Measurements from ENCODE around the gene KIAA0825. TPM values are rescaled to one million over a fixed set of nuclear protein-coding genes. Genes with fewer than 3 reads are reported as not detected.

KIAA0825 gene
- polyA plus RNA-seq, 6 donors from 2014 or later = 1.3 to 3.0 (median 1.9) TPM

DNA sequence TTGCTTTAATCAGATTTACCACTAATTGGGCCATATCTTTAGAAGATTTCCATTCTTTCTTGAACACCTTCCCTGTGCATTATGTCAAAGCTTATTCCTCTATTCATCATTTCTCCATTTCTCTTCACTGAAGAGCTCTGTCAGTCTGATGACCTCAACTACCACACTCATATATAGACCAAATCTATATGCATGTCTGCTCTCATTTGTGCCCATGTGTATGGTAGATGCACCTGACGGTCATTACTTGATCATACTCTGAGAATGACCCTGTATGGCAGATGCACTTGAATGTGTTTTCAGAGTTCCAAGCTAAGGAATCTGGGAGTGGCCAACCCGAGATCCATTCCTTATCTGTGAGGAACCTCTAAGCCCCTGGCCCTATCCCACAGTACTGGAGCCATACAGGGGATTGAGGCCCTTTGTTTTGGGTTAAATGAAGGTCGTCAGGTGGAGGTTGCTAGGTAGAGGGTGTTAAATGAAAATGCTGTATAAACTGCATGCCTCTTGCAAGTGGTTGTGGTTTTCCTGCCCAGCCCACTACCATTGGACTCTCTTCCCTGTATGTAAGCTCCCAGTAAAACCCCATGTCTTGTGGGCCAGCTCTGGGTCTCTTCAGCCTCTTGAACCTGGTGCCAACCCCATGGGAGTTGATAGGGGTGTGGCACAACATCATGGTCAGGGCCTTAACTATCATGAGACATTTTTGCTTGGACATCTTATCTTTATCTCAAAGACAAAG, 229.5 kb downstream of the KIAA0825 start:
- DNase-seq (no peak), ATAC-seq (ENCODE audit: low read depth in 2 of 2) (no peak)
- Mint-ChIP-seq H3K9me3 (no peaks in the 10 kb centered on the region), H3K27ac (peak overlapping the region in 1 of 6 donors; percentile 3), H3K36me3 (peaks cover 0 to 5% of the 10 kb centered on the region in 2 donors), H3K27me3 (no peaks in the 10 kb centered on the region), H3K4me1 (no peaks in the 10 kb centered on the region), H3K4me3 (no peak overlapping the region)

DNA sequence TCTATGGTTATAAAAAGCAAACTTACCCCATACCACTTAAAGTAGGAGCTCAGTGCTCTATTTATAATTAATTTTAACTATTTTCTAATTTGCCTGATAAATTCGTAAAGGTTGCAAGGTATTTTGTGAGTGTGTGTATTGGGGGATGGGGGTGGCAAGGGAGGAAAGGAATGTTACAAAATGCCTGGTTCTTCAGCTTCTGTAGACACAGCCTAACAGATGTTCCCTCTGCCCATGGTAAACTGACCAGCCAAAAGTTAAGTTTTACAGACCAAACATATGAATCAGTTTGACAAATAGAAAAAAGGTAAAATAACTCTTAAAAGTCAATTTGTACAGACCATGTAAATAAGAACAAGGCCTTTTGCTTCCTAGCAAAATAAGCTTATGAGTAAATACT, 232.6 kb downstream of the KIAA0825 start:
- H3K9me3 Mint-ChIP-seq = no peaks in the 10 kb centered on the region
- no peak overlapping the region for H3K27ac Mint-ChIP-seq
- no peak overlapping the region for H3K4me3 Mint-ChIP-seq
- H3K36me3 Mint-ChIP-seq = peaks cover 0 to 7% of the 10 kb centered on the region in 2 donors
- H3K4me1 Mint-ChIP-seq = no peaks in the 10 kb centered on the region
- no peaks in the 10 kb centered on the region for H3K27me3 Mint-ChIP-seq
- ATAC-seq (ENCODE audit: low read depth in 2 of 2) (no peak), DNase-seq (no peak)

- no peak for DNase-seq
- H3K4me3 Mint-ChIP-seq = no peak overlapping the region
- no peaks in the 10 kb centered on the region for H3K4me1 Mint-ChIP-seq
- H3K27me3 Mint-ChIP-seq = no peaks in the 10 kb centered on the region
- ATAC-seq (ENCODE audit: low read depth in 2 of 2) = no peak
- no peak overlapping the region for H3K27ac Mint-ChIP-seq
- H3K9me3 Mint-ChIP-seq = peaks cover 0 to 4% (median 0%) of the 10 kb centered on the region in 7 donors
- peaks cover 0 to 6% of the 10 kb centered on the region in 2 donors for H3K36me3 Mint-ChIP-seq
Measured at GRCh38 chr5:94378062-94378461, 240.3 kb downstream of the KIAA0825 start.

DNA sequence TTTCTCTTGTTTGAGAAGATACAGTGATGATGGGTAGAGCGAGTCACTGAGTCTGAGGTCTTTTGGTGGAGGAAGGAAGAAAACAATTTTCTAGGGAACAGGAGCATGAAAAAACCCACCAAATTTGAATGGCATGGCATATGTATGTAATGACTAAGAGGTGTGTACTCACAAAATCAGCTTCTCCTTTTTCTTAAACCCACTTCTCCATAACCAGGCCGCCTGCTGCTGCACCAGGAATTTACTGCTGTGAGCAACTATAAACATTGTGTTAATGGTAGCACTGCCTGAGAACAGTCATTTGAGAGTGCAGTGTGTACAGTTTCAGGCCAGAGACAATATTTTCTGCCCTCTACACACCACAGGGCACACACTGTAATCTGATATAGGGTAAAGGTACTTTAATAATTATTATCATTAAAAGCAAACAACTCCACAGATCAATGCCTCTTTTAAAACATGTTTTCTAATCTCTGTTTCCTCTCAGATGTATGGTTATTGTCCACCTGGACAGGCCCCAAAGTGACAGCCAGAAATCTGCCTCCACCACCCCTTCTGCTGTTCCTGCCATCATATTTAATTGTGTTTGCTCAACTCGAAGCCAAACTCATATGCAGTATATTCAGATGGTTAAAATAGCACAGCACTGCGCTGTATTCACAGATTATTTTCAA, 241.6 kb downstream of the KIAA0825 start:
- Mint-ChIP-seq H3K36me3 (peaks cover 0 to 6% of the 10 kb centered on the region in 2 donors), H3K4me3 (no peak overlapping the region), H3K4me1 (no peaks in the 10 kb centered on the region), H3K27me3 (no peaks in the 10 kb centered on the region), H3K27ac (no peak overlapping the region), H3K9me3 (peaks cover 0 to 4% (median 0%) of the 10 kb centered on the region in 7 donors)
- DNase-seq (no peak), ATAC-seq (ENCODE audit: low read depth in 2 of 2) (no peak)

GRCh38 chr5:94375801-94376200, 242.6 kb downstream of the KIAA0825 start:
- no peak for DNase-seq
- H3K36me3 Mint-ChIP-seq = peaks cover 0 to 6% of the 10 kb centered on the region in 2 donors
- H3K9me3 Mint-ChIP-seq = peaks cover 0 to 4% (median 0%) of the 10 kb centered on the region in 7 donors
- H3K4me1 Mint-ChIP-seq = no peaks in the 10 kb centered on the region
- H3K4me3 Mint-ChIP-seq = peak overlapping the region in 1 of 8 donors; percentile 13
- ATAC-seq (ENCODE audit: low read depth in 2 of 2) = no peak
- no peak overlapping the region for H3K27ac Mint-ChIP-seq
- H3K27me3 Mint-ChIP-seq = no peaks in the 10 kb centered on the region

GRCh38 chr5:94374336-94374735, 244.1 kb downstream of the KIAA0825 start:
- DNase-seq (no peak), ATAC-seq (ENCODE audit: low read depth in 2 of 2) (no peak)
- Mint-ChIP-seq H3K4me3 (no peak overlapping the region), H3K36me3 (peaks cover 0 to 6% of the 10 kb centered on the region in 2 donors), H3K27ac (no peak overlapping the region), H3K27me3 (no peaks in the 10 kb centered on the region), H3K4me1 (no peaks in the 10 kb centered on the region), H3K9me3 (peaks cover 0 to 4% (median 0%) of the 10 kb centered on the region in 7 donors)

- H3K9me3 Mint-ChIP-seq = no peaks in the 10 kb centered on the region
- no peaks in the 10 kb centered on the region for H3K4me1 Mint-ChIP-seq
- no peak for ATAC-seq (ENCODE audit: low read depth in 2 of 2)
- no peak for DNase-seq
- H3K4me3 Mint-ChIP-seq = no peak overlapping the region
- no peaks in the 10 kb centered on the region for H3K27me3 Mint-ChIP-seq
- H3K36me3 Mint-ChIP-seq = peaks cover 0 to 4% of the 10 kb centered on the region in 2 donors
- no peak overlapping the region for H3K27ac Mint-ChIP-seq
Measured at GRCh38 chr5:94367900-94368299, 250.5 kb downstream of the KIAA0825 start.

- no peaks in the 10 kb centered on the region for H3K4me1 Mint-ChIP-seq
- DNase-seq = no peak
- H3K27me3 Mint-ChIP-seq = no peaks in the 10 kb centered on the region
- no peak overlapping the region for H3K27ac Mint-ChIP-seq
- peaks cover 0 to 4% of the 10 kb centered on the region in 2 donors for H3K36me3 Mint-ChIP-seq
- H3K4me3 Mint-ChIP-seq = no peak overlapping the region
- no peak for ATAC-seq (ENCODE audit: low read depth in 2 of 2)
- H3K9me3 Mint-ChIP-seq = no peaks in the 10 kb centered on the region
Measured at GRCh38 chr5:94366811-94367210, 251.6 kb downstream of the KIAA0825 start.

DNA sequence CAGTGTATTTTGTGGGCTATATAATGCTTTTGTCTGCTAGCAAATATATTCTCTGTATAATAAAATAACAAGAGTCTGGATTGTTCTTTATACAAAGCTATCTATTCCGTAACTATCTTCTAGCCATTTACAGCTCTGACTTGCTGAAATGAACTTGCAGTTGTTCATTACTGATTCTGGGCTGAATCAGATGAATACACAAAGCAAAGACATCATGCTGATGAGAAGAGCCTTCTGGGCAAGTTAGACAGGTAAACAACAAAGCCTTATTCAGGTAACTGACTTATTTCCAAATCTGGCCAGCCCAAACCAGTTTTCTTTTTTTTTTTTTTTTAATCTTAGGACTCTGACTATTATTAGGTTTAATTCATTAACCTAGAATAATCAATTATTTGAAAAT, 255.5 kb downstream of the KIAA0825 start:
- no peak overlapping the region for H3K4me3 Mint-ChIP-seq
- no peak overlapping the region for H3K27ac Mint-ChIP-seq
- H3K9me3 Mint-ChIP-seq = no peaks in the 10 kb centered on the region
- peaks cover 0 to 4% of the 10 kb centered on the region in 2 donors for H3K36me3 Mint-ChIP-seq
- DNase-seq = no peak
- ATAC-seq (ENCODE audit: low read depth in 2 of 2) = no peak
- H3K27me3 Mint-ChIP-seq = no peaks in the 10 kb centered on the region
- no peaks in the 10 kb centered on the region for H3K4me1 Mint-ChIP-seq

DNA sequence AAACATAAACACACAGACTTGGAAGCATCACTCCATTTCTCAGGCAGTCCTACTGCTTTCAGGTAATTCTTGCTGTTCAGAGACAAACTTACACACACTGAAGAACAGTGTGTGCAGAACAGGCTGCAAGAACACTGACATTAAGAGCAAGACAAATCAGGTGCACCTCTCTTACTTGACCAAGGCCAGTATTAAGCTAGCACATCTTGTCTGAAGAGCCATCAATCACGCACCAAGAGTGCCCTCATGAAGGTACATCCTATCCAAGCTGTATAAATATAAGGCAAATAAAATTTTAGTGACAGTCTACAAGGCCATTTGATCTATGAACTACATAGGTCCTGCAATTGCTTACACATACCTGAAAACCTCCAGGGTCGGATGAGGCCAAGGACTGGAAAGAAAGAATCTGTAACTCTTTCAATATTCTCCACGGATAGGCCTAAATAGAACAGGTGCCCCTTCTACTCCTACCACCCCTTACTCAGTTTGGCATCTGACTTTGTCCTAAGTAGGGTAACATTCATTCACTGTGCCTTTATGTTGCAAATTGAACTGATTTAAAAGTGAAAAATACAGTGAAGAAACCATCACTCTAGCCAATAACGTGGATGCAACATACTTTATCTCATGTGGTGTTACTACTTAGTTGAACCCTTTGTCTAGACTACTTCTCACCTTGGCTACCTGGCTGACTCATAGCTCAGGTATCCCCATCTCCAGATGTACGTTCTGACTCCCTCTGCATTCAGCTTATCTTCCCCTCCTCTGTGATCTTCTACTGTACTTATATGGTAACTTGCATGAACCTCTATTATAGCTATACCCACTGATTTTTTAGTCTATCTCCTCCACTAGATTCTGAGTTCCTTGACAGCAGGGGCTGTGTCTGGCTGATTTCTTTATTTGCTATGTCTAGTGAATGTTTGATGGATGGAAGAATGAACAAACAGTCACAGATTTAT, 256.3 kb downstream of the KIAA0825 start:
- Mint-ChIP-seq H3K36me3 (peaks cover 0 to 4% of the 10 kb centered on the region in 2 donors), H3K27me3 (no peaks in the 10 kb centered on the region), H3K9me3 (no peaks in the 10 kb centered on the region), H3K27ac (no peak overlapping the region), H3K4me1 (no peaks in the 10 kb centered on the region), H3K4me3 (no peak overlapping the region)
- no peak for DNase-seq
- no peak for ATAC-seq (ENCODE audit: low read depth in 2 of 2)

GRCh38 chr5:94361161-94361560, 257.2 kb downstream of the KIAA0825 start:
- DNase-seq (no peak), ATAC-seq (ENCODE audit: low read depth in 2 of 2) (no peak)
- Mint-ChIP-seq H3K27me3 (no peaks in the 10 kb centered on the region), H3K36me3 (peaks cover 0 to 4% of the 10 kb centered on the region in 2 donors), H3K4me3 (no peak overlapping the region), H3K27ac (no peak overlapping the region), H3K4me1 (no peaks in the 10 kb centered on the region), H3K9me3 (no peaks in the 10 kb centered on the region)

DNA sequence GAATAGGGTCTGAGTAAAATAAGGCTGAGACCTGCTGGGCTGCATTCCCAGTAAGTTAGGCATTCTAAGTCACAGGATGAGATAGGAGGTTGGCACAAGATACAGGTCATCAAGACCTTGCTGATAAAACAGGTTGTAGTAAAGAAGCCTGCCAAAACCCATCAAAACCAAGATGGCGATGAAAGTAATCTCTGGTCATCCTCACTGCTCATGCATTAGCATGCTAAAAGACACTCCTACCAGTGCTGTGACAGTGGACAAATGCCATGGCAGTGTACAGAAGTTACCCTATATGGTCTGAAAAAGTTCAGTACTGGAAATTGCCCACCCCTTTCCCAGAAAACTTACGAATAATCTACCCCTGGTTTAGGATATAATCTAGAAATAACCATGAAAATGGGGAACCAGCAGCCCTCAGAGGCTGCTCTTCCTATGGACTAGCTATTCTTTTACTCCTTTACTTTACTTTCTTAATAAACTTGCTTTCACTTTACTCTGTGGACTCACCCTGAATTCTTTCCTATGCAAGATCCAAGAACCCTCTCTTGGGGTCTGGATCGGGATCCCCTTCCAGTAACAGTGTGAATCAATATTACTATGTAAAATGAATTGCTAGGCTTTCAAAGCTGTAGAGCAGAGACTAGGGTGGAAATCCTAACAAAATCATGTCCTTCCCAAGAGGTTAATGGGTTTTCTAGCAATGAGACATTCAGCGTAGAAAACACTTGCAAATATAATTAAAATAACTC, 257.8 kb downstream of the KIAA0825 start:
- H3K27ac Mint-ChIP-seq = no peak overlapping the region
- no peak overlapping the region for H3K4me3 Mint-ChIP-seq
- H3K9me3 Mint-ChIP-seq = no peaks in the 10 kb centered on the region
- no peaks in the 10 kb centered on the region for H3K4me1 Mint-ChIP-seq
- ATAC-seq (ENCODE audit: low read depth in 2 of 2) (no peak), DNase-seq (no peak)
- H3K36me3 Mint-ChIP-seq = peaks cover 0 to 4% of the 10 kb centered on the region in 2 donors
- no peaks in the 10 kb centered on the region for H3K27me3 Mint-ChIP-seq

DNA sequence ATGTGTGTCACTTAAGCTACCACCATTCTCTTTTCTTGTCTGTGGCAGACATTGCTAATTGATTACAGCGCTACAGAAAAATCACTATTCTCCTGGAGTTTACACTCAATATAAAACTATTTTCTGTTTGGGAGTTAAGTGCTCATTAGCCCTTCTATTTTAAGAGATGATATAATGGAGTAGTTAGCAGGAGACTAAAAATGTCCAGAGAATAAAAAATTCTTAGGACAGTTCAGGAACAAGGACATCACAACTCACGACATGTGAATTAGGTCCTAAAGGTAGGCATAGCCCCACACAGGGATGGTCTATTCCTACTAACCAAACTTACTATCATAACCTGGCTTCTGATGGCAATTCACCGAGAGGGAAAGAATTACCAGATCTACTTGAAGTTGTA, 258.5 kb downstream of the KIAA0825 start:
- Mint-ChIP-seq H3K27ac (no peak overlapping the region), H3K9me3 (no peaks in the 10 kb centered on the region), H3K36me3 (peaks cover 0 to 4% of the 10 kb centered on the region in 2 donors), H3K4me3 (no peak overlapping the region), H3K4me1 (no peaks in the 10 kb centered on the region), H3K27me3 (no peaks in the 10 kb centered on the region)
- ATAC-seq (ENCODE audit: low read depth in 2 of 2) (no peak), DNase-seq (no peak)
